Activated CD4-positive, CD25-positive, alpha-beta regulatory T cell (primary cell): ENCODE measurements around the gene ACOT7.
"Not testable (repeated sequence)": the region's sequence is repeated elsewhere in the genome, so short reads cannot be mapped to it uniquely, and the experiment has no call there.

ENCODE experiments used
- DNase-seq, 4 experiments: peaks; one replicate each; lab custom pipeline; 2025; lab: John Stamatoyannopoulos, UW

Gene ACOT7

DNA sequence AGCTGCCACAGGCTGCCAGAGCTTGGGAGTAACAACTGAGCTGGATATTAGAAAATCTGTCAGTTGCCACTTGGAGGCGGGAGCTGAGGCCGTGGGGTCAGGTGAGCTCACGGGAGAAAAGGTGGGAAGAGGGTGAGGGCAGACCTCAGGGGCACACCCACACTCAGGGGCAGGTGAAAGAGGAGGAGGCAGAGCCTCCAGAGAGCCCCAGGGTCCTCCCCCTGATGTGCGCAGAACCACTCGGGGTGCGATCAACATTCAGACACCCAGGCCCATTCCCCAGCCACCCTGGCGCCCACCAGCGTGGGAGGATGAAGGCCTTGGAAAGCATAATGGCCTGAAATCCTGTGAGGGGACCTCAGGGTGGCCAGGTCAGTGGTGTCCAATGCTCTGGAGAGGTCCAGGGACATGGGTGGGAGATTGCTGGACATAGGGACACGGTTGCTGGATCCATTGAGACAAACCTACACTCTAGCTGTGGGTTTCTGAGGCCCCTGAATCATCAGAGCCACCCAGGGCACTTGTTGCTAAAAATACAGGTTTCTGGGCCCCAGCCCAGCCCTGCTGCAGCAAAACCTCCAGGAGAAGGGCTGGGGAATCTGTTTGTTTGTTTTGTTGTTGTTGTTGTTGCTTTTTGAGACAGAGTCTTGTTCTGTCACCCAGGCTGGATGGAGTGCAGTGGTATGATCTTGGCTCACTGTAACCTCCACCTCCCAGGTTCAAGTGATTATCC is 83.3 kb downstream of the ACOT7 start:
- DNase-seq: no peak

GRCh38 chr1:6309564-6309963 is 84.0 kb downstream of the ACOT7 start:
- DNase-seq: no peak

DNA sequence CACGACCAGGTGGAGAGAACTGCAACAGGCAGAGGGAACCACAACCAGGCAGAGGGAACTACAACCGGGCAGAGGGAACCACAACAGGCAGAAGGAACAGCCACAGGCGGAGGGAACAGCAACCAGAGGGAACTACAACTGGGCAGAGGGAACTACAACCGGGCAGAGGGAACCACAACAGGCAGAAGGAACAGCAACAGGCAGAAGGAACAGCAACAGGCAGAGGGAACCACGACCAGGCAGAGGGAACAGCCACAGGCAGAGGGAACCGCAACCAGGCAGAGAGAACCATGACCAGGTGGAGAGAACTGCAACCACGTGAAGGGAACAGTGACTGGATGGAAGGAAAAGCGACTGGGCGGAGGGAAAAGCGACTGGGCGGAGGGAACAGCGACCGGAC is 85.1 kb downstream of the ACOT7 start:
- no peak for DNase-seq

DNA sequence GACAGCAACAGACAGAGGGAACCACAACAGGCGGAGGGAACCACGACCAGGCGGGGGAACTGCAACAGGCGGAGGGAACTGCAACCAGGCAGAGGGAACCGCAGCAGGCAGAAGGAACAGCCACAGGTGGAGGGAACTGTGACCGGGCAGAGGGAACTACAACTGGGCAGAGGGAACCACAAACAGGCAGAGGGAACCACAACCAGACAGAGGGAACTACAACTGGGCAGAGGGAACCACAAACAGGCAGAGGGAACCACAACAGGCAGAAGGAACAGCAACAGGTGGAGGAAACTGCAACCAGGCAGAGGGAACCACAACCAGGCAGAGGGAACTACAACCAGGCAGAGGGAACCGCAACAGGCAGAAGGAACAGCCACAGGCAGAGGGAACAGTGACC is 85.9 kb downstream of the ACOT7 start:
- DNase-seq: not testable (repeated sequence)

- DNase-seq: no peak
Observed at GRCh38 chr1:6307099-6307498, 86.5 kb downstream of the ACOT7 start.

GRCh38 chr1:6303397-6304012 is 90.1 kb downstream of the ACOT7 start:
- DNase-seq: no peak

- DNase-seq: no peak
Observed at GRCh38 chr1:6302568-6302967, 91.0 kb downstream of the ACOT7 start.

DNA sequence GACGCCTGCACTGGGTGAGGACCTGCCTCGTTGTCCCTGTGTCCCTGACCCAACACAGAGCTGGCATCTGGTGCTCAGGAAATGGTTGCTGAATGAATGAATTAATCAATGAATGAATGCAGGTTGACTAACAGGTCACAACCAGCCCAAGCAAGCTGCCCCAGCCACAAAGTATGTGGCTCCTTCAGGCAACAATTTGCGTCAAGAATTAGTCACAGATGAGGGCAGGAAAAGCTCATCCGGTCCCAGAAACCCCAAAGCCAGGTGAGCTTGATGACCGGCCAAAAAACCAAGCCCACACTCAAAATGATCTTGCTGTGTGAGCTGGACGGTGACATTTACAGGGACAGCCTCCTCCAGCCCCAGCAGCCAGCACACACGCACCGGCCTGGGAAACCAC is 92.0 kb downstream of the ACOT7 start:
- DNase-seq: no peak

- DNase-seq: no peak
Observed at GRCh38 chr1:6300342-6301048, 93.1 kb downstream of the ACOT7 start.

DNA sequence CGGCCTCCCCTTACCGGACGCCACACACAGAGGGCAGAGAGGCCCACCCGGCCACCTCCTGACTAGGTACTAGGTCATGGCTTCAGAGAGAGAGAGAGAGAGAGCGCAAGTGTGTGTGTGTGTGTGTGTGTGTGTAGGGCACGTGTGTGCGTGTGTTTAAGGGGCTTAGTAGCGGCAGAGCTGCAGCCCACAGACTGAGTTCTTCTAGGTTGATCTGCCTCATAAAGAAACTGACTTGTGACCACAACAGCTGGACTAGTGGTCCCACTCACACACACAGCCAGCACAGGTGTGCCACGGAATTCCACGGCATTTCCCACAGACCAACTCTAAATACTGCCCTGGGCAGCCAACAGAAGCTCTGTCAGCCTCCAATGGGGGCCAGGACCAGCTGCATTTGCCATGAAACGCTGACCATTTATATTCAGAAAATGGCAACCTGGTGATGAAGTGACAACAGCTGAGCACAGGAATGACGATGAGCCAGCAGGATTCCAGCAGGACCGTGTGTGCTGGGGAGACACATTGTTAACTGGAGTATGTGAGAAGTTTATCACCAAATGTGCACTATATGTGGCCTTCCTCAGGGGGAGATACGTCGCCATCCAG is 93.9 kb downstream of the ACOT7 start:
- no peak for DNase-seq

DNA sequence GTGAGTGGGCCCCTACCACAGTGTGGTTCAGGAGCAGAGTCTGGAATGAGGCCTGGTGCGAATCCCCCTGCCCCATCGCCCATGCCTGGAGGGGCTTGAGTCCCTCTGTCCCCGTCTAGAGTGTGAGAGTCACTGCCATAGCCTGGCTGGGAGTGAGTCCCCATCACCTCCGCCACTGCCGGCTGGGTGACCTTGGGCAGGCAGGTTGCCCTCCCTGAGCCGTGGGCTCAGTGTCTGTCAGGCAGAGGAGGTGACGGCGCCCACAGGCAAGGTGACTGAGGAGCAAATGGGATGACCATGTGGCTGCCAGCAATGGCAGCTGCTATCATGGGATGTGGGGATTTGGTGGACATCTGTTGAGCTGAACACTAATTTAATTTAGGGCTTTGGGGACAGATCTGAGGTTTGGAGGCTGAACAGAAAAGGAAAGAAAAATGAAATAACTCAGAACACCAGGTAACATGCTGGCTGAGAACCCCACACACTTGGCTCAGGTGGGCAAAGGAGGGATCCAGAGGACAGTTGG is 94.6 kb downstream of the ACOT7 start:
- DNase-seq: no peak

GRCh38 chr1:6298530-6298929 is 95.0 kb downstream of the ACOT7 start:
- no peak for DNase-seq

GRCh38 chr1:6295910-6296309 is 97.7 kb downstream of the ACOT7 start:
- DNase-seq: no peak

DNA sequence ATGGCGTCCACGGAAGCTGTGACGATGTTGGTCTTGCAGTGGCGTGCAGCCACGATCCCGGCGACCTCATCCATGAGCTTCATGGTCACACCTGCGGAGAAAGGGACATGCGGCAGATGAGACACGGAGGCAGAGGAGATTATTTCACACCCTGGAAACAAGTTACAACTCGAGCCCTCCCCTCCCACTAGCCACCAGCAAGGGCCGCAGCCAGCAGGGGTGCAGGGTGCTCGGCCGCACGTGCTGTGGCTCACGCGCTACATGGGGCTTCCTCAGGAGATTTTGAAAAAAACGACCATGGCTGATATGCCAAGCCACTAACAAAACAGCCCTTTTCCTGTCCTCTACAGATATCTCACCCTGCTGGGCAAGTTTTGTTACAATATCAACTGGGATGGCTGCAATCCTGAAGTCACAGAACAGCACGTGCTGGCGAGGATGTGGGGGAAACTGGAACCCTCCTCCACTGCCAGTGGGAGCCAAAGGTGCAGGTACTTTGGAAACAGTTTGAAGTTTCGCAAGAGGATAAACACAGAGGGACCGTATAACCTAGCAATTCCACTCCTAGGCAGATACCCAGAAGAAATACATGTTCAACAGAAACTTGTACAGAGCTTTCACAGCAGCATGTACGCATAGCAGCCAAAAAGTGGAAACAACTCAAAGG is 98.5 kb downstream of the ACOT7 start:
- no peak for DNase-seq

DNA sequence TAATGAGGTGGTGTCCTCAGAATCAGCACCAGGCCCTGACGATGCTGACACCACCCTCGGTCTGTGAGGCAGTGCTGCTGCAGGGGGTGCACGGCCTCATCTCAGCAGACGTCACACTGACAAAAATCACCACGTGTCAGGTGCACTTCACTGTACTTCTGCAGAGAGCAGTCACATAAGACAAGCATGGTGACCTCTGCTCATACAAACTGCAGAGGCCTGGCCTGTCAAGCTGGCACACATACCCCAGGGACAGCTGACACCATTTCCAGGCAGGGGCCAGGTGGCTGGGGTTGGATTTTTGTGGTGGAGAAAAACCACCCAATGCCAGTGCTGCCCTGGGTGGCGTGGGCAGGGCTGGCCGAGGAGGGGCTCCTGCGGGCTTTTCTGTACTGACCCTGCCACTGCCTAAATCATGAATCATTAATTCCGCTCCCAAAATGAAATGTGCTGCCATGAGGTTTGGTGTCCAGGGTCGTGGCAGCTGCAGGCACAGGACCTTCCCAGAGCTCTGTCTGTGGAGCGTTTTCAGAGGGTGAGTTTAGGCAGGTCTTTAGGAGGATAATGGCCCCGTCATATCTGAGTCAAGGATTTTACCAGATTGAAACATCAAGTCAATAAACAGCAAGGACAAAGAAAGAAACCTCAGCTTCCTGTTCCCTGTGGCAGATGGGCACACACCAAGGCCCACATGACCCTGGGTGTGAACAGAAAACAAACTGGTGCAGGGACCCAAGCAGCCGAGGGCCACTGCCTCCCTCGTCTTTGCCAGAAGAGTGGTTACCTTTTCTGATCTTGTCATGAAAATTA is 99.3 kb downstream of the ACOT7 start:
- no peak for DNase-seq

- DNase-seq: no peak
Observed at GRCh38 chr1:6292102-6292501, 101.5 kb downstream of the ACOT7 start.

DNA sequence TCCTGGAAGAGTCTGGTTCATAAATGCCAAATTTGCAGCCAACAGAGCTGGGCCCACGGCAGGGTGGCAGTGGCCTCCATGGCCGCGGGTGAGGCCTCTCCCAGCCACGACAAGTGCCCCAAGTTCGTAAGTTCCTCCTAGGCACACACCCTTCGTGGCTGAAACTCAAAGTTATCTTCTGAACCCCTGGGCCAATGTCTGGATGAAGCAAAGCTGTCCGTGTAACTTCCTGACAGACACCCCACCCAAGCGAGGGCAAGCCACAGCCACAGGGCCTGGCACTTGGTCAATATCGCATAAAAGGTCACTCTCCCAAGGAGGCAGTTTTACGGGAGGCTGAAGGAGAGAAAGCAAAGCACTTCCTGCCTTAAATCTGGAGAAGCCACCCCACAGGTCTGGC is 104.9 kb downstream of the ACOT7 start:
- no peak for DNase-seq

DNA sequence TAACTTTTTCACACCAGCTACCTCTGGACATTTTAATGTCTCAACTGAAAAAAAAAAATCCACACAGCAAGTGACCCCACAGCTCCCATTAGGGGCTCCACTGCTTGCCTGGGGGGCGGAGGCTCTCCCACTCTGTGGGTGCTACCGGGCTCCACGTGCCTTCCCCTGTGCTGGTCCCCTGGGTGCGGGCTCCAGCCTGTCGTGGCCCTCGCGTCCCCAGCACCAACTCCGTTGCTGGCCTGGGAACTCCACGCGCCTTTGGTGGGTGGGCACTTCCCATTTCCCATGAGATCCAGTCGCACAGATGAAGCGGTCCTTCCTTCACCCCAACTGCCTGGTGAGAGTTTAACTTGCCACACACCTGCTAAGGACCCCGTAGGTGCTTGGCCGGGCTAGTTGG is 105.5 kb downstream of the ACOT7 start:
- no peak for DNase-seq

GRCh38 chr1:6287431-6287886 is 106.1 kb downstream of the ACOT7 start:
- no peak for DNase-seq

DNA sequence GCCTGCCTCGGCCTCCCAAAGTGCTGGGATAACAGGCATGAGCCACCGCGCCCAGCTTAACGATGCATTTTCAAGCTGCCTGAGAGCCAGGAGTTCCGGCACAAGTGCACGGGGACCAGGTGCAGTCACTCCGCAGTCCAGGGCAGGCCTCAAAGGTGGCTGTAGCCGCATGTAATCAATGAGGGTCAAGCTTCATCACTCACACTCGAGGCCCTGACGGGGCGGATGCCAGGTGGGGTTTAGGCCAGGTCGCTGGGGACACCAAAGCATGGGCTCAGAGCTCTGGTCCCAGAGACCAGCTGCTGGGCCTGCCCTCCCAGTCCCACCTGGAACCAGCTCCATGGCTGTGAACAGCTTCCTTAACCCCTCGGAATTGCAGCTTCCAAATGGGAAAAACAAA is 106.5 kb downstream of the ACOT7 start:
- DNase-seq: no peak

DNA sequence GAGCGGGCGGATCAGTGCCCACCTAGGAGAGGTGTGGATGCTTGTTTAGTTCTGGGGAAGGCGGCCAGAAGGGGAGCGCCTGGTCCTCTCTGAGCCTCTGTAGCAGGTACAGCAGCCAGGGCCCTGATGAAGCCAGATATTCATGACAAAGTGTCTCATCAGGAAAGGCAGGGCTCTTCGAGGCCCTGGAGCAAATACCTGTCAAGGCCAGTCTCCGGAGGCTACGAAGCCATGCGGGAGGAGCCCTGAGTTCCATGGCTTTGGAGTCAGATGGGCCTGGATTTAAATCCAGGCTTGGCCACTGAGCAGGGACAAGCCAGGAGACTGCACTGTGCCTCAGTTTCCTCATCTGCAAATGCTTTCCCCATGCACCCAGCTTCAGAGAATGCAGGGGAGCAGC is 107.3 kb downstream of the ACOT7 start:
- DNase-seq: no peak
